Tibial nerve (tissue), 4 donors: ENCODE results near the gene SFXN3.

ENCODE experiments used
- EP300 ChIP-seq, 2 donors: sonication (generic); formaldehyde crosslinking; IDR thresholded peaks; one replicate each; pipeline ENCODE4 v1.6.1; 2017; ENCODE audit warnings: antibody characterized with exemption in 2 of 2, mild to moderate bottlenecking in 1 of 2
- TF ChIP-seq, protein P1 (sequence below), 5 experiments: fragments of 200-600 bp in 3 of 5; fragments of 450-650 bp in 2 of 5; sonication (generic) in 3 of 5; IDR thresholded peaks; one replicate each; pipeline ENCODE4 v1.5.1; 2016 to 2019; ENCODE audit warnings: antibody characterized with exemption in 5 of 5, mild to moderate bottlenecking in 3 of 5, moderate library complexity in 2 of 5

DNA sequence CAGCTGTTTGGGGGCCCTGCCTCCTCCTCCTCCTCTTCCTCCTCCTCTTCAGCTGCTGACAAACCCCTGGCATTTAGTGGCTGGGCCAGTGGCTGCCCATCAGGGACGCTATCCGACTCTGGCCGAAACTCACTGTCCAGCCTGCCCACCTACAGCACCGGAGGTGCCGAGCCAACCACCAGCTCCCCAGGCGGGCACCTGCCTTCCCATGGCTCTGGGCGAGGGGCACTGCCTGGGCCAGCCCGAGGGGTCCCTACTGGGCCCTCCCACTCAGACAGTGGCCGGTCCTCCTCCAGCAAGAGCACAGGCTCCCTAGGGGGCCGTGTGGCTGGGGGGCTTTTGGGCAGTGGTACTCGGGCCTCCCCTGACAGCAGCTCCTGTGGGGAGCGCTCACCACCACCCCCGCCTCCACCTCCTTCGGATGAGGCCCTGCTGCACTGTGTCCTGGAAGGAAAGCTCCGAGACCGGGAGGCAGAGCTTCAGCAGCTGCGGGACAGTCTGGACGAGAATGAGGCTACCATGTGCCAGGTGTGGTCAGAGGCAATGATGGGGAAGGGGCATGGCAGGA lies 27.3 kb upstream of the SFXN3 start:
- TF ChIP-seq, protein P1, sequence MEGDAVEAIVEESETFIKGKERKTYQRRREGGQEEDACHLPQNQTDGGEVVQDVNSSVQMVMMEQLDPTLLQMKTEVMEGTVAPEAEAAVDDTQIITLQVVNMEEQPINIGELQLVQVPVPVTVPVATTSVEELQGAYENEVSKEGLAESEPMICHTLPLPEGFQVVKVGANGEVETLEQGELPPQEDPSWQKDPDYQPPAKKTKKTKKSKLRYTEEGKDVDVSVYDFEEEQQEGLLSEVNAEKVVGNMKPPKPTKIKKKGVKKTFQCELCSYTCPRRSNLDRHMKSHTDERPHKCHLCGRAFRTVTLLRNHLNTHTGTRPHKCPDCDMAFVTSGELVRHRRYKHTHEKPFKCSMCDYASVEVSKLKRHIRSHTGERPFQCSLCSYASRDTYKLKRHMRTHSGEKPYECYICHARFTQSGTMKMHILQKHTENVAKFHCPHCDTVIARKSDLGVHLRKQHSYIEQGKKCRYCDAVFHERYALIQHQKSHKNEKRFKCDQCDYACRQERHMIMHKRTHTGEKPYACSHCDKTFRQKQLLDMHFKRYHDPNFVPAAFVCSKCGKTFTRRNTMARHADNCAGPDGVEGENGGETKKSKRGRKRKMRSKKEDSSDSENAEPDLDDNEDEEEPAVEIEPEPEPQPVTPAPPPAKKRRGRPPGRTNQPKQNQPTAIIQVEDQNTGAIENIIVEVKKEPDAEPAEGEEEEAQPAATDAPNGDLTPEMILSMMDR (IDR thresholded peaks at IDR 0.05) = no peak
- TF ChIP-seq EP300 (IDR thresholded peaks at IDR 0.05) = no peak
